NCI-H69 (cell line): ENCODE results near the gene RRP9.

Experiments
- DNase-seq: peaks from one replicate; lab custom pipeline; 2025; lab: John Stamatoyannopoulos, UW

RRP9 gene

DNA sequence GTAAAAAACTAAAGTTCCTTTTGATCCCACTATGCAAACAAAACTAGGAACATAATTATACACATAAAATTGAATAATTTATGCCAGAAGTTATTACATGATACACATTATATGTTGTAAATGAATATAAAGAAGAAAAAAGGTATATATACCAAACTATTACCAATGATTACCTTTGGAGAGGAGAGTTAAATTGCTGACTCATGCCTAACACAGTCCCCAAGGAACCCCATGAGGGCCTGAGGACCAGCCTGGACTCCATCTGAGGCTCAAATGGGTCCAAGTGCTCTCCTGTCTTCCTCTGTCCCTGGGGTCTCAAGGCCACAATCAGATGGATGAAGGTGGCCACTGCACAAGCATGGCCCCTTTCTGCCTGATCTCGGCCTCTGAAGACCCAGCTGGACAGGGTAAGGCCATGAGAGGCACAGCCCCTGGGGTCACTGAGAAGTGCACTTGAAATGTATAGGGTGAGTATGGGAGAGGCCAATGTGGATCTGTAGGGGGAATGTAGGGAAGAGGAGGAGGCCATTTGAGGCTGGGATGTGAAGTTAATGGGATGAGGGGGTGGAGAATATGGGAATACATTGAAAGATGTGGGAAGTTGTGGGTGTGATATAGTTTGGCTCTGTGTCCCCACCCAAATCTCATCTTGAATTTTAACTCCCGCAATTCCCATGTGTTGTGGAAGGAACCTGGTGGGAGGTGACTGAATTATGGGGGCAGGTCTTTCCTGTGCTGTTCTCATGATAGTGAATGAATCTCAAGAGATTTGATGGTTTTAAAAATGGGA, 37.5 kb downstream of the RRP9 start:
- DNase-seq, result no peak

DNA sequence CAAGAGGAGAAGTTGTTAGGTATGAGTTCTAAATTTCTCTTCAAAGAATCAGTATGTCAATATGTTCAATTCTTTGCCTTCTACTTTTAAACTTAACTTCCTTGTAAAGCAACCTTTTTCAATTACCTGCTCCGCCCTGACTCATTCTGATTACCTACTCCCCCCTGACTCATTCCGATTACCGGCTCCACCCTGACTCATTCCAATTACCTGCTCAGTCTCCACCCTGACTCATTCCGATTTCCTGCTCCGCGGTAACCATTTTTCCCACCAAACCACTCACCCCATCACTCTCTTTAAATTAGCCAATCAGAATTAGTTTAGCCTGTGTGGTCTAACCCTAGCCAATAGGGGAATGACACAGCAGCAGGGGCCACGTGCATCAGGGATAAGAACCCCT, 39.3 kb downstream of the RRP9 start:
- peak; percentile 26 for DNase-seq

DNA sequence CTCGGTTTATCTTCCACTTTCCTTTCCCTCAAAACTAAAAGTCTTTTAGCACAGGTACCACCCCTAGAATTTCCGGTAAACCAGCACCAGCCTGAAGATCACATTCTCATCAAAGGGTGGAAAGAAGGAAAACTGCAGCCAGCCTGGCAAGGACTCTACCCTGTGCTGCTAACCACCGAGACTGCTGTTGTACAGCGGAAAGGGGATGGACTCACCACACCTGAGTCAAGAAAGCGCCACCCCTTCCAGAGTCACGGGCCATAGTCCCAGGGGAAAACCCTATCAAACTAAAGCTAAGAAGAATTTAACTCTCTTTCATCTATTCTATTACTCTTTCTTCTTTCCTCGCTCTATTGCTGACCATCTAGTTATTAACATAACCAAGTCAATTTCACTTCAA, 41.7 kb downstream of the RRP9 start:
- peak; percentile 2 for DNase-seq

DNA sequence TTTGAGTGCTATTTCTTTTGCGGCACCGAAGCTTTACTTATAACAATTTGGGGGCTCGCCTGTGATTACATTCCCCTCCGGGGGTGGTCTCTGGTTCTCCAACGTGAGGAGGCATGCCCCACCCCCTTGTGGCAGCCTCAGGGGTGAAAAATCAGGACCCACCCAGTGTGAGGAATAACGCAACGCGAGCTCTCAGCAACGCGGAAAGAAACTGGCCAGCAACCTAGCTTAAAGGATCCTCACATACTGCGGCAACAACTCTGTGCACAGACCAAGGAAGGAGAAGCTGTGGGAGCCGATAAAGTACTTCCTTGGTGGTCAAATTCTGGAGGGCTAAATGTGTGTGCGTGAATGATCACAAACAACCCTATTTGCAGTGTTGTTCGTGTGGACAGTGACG, 44.3 kb downstream of the RRP9 start:
- DNase-seq, result no peak

DNA sequence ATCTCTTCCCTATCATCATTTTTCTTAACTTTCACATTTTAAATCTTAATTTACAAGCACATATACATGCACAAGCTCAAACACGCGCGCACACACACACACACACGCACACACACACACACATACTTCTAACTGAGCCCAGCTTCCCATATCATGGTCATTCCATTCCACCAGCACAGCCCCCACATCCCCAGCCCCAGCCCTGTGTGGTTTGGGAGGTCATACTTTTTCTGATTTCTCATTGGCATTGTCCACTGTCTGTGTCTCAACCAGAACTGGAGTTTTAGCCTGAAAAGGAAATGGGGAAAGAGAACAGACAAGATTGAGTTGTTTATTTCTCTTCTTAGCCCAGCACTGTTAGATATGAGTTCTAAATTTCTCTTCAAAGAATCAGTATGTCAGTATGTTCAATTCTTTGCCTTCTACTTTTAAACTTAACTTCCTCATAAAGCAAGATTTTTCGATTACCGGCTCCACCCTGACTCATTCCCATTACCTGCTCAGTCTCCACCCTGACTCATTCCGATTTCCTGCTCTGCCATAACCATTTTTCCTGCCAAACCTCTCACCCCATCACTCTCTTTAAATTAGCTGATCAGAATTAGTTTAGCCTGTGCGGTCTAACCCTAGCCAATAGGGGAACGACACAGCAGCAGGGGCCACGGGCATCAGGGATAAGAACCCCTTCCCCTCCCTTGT, 44.9 kb downstream of the RRP9 start:
- DNase-seq, result no peak

DNA sequence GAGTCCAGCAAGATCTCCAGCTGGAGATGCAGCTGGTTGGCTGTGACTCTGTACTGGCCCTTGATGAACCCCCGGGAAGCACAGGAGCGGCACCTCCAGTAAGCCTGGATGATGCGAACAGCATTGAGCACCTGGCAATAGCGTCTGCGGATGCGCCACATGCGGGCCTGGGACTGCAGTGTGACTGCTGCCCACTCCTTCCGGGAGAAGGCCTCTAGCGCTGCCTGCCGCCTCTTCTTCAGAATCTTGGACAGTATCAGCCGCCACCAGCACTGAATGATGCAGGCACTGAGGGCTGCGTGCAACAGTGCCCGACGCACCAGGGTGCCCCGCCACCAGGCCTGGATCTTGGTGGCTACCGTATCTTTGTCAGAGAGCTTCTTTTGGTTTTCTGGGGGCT, 46.8 kb downstream of the RRP9 start:
- no peak for DNase-seq

DNA sequence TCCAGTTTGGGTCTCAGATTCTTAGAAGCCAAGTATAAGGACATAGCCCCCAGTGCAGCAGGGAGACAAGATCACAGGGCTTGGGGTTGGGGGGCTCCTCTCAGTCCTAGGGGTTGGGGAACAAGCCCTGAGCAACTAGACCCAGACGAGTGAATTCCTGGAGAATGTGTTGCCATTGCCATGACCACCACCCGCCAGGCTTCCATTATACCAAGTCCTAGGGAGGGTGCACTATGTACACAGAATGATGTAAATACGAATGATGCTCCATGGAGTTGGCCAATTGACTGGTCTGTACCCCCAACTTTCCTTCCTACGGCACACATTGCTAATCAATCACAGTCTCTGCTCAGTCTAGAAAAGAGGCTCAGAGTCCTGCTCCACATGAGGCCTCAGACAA, 47.3 kb downstream of the RRP9 start:
- DNase-seq, result no peak

DNA sequence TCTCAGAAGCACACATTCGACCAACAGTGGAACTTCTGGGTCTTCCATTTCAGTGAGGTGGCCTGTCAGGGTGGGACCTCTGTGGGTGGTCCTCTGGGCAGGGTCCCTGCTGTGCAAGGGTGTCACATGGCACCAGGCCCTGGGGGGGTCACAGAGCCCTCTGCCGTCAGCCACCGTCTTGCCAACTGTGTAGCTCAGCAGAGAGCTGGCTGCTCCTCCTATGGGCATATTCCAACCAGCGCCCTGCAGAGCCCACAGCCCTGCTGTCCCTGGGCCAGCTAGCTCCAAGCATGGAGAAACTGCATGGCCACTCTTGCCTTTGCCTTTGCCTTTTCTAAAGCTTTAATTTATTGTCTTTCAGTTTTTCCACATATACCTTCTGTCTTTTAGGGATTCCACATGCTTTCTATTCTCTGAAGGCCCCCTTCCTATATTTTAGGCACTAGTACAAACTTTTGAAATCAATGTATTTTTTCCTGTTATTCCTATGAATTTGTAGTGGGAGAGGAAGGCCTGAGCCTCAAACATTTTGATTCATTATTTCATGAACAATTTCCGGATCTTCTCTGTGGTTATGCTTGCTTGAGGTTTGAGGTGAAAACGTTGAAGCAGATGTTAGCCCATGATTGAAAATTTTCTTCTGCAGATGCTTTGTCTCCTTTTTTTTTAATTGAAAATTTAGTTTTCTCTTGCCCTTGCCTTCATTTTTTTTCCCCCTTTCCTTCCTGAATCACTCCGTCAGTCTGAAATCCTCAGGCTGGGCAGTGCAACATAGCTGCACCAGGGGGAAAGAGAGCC, 50.3 kb downstream of the RRP9 start:
- DNase-seq, result no peak

DNA sequence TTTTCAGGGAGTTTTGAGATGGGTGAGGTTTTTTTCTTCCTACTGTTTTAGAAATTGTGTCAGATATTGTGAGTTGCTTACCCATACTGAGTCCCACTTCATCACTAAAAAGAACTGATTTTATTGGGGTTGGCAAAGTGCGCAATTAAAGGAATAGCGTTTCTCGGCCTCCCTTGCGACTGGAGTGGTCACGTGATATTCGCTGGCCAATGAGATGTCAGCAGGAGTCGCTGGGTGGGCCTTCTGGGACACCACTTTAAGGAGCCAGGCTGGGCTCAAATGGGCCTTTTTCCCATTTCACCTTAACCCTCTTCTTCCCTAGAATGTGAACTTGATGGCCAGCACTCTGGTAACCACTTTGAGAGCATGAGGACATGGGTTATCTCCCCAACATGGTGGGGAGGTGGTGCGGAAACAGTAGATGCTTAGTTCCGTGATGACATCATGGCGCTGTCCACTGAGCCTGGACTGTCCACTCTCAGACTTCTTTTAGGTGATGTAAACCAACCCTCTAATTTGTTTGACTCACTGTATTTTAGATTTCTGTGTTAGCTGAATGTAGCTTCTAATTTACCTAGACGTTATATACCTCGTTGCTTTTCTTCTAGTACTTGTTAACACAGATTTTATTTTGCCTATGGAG, 53.1 kb downstream of the RRP9 start:
- no peak for DNase-seq

DNA sequence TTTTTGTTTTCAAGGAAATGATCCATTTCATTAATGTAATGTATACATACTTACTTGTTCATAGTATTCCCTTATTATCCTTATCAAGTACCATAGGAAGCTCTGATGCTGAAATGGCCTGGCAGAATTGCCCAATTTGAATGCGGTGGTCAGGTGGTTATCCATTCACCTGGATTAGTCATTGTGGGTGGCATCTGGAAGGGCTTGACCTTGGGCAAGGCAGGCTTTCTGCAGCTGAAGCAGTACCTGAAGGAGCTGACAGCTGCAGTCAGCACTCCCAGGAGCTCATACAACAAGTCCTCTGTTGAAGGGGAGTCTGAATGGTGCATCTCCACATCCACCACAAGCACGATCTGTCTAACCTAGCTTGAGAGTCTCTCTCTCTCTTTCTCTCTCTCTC, 54.1 kb downstream of the RRP9 start:
- DNase-seq, result no peak

DNA sequence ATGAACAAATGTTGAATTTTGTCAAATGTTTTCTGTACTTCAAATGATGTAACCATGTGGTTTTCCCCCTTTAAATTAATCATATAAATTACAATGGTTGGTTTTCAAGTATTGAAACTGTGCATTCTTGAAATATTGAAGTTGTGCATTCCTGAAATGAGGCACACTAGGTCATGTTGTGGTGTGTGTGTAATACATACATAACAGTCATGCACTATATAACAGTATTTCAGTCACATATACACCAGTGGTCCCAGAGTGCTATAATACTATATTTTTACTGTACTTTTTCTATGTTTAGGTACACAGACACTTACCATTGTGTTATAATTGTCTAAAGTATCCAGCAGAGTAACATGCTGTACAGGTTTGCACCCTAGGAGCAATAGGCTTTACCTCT, 55.3 kb downstream of the RRP9 start:
- DNase-seq, result no peak
